BLaER1 (cell line): ENCODE measurements around the gene FIBCD1.

Experiments used
- H3K27ac ChIP-seq: shearing (Covaris generic); formaldehyde crosslinking; 2 replicates; pipeline ENCODE4 v1.8.1; 2022
- H3K27me3 ChIP-seq: shearing (Covaris generic); formaldehyde crosslinking; 2 replicates; pipeline ENCODE4 v1.8.1; 2022
- H3K36me3 ChIP-seq: shearing (Covaris generic); formaldehyde crosslinking; 2 replicates; pipeline ENCODE4 v1.8.1; 2022
- H3K4me1 ChIP-seq: shearing (Covaris generic); formaldehyde crosslinking; 2 replicates; pipeline ENCODE4 v1.8.1; 2022
- H3K4me2 ChIP-seq: shearing (Covaris generic); formaldehyde crosslinking; 2 replicates; pipeline ENCODE4 v1.8.1; 2022
- H3K4me3 ChIP-seq: shearing (Covaris generic); formaldehyde crosslinking; 2 replicates; pipeline ENCODE4 v1.8.1; 2022
- H3K9ac ChIP-seq: shearing (Covaris generic); formaldehyde crosslinking; 2 replicates; pipeline ENCODE4 v1.8.1; 2022
- H3K9me3 ChIP-seq: shearing (Covaris generic); formaldehyde crosslinking; 2 replicates; pipeline ENCODE4 v1.8.1; 2022
- H4K20me1 ChIP-seq: shearing (Covaris generic); formaldehyde crosslinking; 2 replicates; pipeline ENCODE4 v1.8.1; 2022
- Cebpa-rat ChIP-seq: shearing (Covaris generic); IDR thresholded peaks from 2 replicates; pipeline ENCODE4 v1.8.1; 2022

FIBCD1 gene, protein sequence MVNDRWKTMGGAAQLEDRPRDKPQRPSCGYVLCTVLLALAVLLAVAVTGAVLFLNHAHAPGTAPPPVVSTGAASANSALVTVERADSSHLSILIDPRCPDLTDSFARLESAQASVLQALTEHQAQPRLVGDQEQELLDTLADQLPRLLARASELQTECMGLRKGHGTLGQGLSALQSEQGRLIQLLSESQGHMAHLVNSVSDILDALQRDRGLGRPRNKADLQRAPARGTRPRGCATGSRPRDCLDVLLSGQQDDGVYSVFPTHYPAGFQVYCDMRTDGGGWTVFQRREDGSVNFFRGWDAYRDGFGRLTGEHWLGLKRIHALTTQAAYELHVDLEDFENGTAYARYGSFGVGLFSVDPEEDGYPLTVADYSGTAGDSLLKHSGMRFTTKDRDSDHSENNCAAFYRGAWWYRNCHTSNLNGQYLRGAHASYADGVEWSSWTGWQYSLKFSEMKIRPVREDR

DNA sequence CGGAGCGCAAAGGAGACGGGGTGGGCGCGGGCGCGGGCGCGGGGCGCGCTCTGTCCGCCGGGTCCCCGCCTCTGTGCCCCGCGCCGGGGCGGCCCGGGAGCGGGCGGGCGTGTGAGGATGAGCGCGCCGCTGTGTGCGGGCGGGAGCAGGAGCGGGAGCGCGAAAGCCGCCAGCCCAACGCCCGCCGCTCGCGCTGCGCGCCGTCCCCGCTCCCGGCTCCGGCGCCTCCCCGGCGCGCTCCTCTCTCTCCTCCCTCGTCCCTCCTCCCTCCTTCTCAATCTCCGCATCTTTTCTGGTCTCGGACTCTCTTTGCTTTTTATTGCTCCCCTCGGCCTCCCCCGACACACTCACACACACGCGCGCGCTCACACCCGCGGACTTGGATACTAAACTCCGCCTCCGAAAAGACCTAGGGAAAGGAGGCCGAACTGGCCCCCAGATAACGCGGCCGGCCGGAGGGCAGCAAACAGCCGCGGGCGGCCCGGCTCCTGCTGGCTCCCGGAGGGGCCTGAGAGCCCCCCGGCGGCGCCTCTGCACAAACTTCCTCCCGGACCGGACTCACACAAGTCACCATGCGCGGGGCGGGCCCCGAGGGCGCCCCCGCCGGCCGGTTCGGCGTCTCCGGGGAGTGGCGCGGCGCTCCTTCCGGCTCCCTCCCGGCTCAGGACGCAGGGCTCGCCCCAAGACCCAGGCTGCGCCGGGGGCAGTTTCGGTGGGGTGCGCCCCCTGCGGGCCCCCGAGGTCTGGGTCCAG is at the start of gene FIBCD1:
FIBCD1 (minus strand) TSS at position 596 of the 753 bp plus-strand sequence. CDS start 640 bp downstream, outside the sequence.
- H3K27me3 ChIP-seq, result peaks cover 74% of the 10 kb centered on the region
- peak within 1 kb of the TSS; percentile 99 for H3K4me2 ChIP-seq
- H3K4me3 ChIP-seq, result peak within 1 kb of the TSS; percentile 70
- H3K4me1 ChIP-seq, result peaks cover 58% of the 10 kb centered on the region
- no peak for TF ChIP-seq Cebpa-rat
- no peaks in the 10 kb centered on the region for H3K36me3 ChIP-seq
- H4K20me1 ChIP-seq, result peaks cover 56% of the 10 kb centered on the region
- H3K9ac ChIP-seq, result peak within 1 kb of the TSS; percentile 62
- H3K9me3 ChIP-seq, result no peaks in the 10 kb centered on the region
- H3K27ac ChIP-seq, result no peak within 1 kb of the TSS

DNA sequence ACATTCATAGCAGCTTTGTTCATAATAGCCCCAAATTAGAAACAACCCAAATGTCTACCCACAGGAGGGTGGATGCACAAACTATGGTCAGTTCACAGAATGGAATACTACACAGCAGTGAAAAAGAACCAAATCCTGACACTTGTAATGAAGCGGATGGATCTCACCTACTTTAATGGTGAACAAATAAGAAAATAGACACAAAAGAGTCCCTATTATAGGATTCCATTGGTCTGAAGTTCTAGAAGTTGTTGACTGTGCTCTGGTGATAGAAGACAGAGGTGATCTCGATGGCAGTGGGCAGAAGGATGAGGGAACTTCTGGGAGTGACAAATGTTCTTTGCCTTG is 49.3 kb upstream of the FIBCD1 start:
- no peaks in the 10 kb centered on the region for H4K20me1 ChIP-seq
- H3K27me3 ChIP-seq, result no peaks in the 10 kb centered on the region
- no peak overlapping the region for H3K27ac ChIP-seq
- H3K9me3 ChIP-seq, result no peaks in the 10 kb centered on the region
- TF ChIP-seq Cebpa-rat, result no peak
- no peak overlapping the region for H3K9ac ChIP-seq
- H3K4me2 ChIP-seq, result no peak overlapping the region
- peaks cover 17% of the 10 kb centered on the region for H3K4me1 ChIP-seq
- H3K4me3 ChIP-seq, result no peak overlapping the region
- H3K36me3 ChIP-seq, result no peaks in the 10 kb centered on the region

DNA sequence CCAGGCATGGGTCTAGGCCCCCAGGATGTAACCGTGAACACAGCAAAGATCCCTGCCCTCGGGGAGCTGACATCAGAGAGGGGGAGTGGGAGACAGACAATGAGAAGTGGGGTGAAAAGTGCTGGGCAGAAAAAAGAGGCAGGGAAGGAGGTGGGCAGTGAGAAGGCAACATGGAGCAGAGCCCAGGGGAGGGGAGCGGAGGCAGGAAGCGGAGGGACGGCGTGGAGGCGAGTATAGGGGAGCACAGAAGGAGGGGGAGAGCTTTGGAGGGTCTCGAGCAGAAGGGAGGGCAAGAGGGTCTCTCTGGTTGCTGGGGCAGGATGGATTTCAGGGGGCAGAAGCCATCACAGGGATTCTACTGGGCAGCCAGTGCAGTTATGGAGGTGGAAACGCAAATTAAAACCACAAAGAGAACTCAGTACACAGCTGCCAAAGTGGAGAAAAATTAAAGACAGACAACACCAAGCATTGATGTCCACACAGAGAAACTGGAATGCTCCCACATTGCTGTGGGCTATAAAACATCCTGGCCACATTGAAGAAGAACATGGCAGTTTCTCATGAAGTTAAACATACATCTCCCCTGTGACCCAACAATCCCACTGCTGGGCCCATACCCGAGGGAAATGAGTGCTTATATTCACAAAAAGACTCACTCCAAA is 48.8 kb upstream of the FIBCD1 start:
- Histone ChIP-seq H4K20me1 (no peaks in the 10 kb centered on the region), H3K9me3 (no peaks in the 10 kb centered on the region), H3K27ac (no peak overlapping the region), H3K9ac (no peak overlapping the region), H3K27me3 (no peaks in the 10 kb centered on the region), H3K4me3 (no peak overlapping the region), H3K36me3 (no peaks in the 10 kb centered on the region), H3K4me1 (peaks cover 17% of the 10 kb centered on the region), H3K4me2 (no peak overlapping the region)
- TF ChIP-seq Cebpa-rat, result no peak

DNA sequence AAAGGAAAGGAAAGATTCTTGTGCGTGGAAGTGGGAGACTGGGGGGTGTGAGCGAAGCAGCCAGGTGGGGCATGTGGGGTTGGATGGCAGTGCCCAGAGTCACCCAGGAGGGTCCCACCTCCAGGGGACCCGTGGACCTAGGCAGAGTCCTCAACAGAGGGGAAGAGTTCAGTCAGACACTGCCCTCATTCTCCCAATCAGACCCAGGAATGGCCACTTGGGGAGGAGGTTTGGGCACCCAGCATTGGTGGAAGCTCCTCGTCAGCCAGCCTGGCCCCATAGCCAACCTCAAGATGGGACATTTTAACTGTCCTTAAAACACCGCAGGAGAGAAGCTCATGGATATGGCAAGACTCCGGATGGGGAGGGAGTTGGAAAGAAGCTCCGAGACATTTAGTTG is 48.0 kb upstream of the FIBCD1 start:
- Histone ChIP-seq H3K4me1 (peaks cover 17% of the 10 kb centered on the region), H3K4me3 (no peak overlapping the region), H3K27ac (no peak overlapping the region), H3K9ac (no peak overlapping the region), H3K27me3 (no peaks in the 10 kb centered on the region), H3K9me3 (no peaks in the 10 kb centered on the region), H3K4me2 (no peak overlapping the region), H4K20me1 (no peaks in the 10 kb centered on the region), H3K36me3 (no peaks in the 10 kb centered on the region)
- TF ChIP-seq Cebpa-rat, result no peak

DNA sequence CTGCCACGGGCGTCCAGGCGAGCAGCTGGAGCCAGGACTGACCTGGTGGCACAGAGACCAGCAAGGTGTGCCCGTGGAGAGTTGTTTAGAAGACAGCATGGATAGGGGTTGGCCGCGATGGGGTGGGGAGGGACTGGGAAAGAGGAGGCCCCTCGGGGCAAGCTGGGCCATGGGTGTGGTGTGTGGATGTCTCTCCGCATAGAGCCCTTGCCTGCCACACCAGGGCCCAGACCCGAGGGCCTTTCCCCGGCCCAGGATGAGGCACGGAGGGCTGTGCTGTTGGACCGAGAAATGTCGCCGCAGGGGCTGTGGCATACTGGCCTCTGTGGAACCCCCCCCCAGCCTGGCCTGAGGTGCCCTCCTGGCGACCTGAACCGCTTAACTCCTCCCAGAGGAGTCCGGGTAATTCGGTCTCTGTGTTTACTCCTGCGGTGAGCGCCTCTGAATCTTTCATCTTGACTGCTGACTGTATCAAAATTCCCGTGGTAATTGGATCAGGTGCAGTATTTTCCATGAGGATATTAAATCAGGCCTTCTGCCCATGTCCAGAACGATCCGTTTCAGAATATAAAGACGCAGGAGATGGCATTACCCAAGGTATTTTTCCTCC is 47.4 kb upstream of the FIBCD1 start:
- H3K9me3 ChIP-seq, result no peaks in the 10 kb centered on the region
- H4K20me1 ChIP-seq, result no peaks in the 10 kb centered on the region
- no peak overlapping the region for H3K9ac ChIP-seq
- no peak overlapping the region for H3K27ac ChIP-seq
- no peak overlapping the region for H3K4me3 ChIP-seq
- peaks cover 21% of the 10 kb centered on the region for H3K4me1 ChIP-seq
- H3K36me3 ChIP-seq, result no peaks in the 10 kb centered on the region
- no peak overlapping the region for H3K4me2 ChIP-seq
- no peak for TF ChIP-seq Cebpa-rat
- no peaks in the 10 kb centered on the region for H3K27me3 ChIP-seq

DNA sequence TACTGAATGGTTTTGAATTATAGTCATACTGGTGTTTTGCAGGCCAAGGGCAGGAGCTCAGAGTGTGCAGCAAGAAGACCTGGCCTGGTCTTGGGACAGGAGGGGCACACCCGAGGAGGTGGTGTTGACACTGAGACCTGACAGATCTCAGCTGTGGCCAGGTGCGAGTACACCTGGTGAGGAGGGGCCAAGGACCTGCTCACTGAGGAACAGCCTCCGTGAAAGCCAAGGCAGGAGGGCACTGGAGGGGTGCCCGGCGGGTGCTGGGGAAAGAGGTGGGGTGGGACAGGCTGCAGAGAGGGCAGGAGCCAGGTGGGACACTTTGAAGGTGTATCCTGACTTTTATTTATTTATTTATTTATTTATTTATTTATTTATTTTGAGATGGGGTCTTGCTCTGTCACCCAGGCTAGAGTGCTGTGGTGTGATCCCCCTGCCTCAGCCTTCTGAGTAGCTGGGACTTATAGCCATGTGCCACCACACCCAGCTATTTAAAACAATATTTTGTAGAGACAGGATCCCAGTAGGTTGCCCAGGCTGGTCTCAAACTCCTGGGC is 46.6 kb upstream of the FIBCD1 start:
- H3K4me1 ChIP-seq, result peaks cover 29% of the 10 kb centered on the region
- no peak overlapping the region for H3K4me3 ChIP-seq
- no peaks in the 10 kb centered on the region for H4K20me1 ChIP-seq
- H3K27ac ChIP-seq, result no peak overlapping the region
- no peak for TF ChIP-seq Cebpa-rat
- H3K36me3 ChIP-seq, result no peaks in the 10 kb centered on the region
- H3K4me2 ChIP-seq, result no peak overlapping the region
- H3K27me3 ChIP-seq, result no peaks in the 10 kb centered on the region
- H3K9ac ChIP-seq, result no peak overlapping the region
- no peaks in the 10 kb centered on the region for H3K9me3 ChIP-seq

DNA sequence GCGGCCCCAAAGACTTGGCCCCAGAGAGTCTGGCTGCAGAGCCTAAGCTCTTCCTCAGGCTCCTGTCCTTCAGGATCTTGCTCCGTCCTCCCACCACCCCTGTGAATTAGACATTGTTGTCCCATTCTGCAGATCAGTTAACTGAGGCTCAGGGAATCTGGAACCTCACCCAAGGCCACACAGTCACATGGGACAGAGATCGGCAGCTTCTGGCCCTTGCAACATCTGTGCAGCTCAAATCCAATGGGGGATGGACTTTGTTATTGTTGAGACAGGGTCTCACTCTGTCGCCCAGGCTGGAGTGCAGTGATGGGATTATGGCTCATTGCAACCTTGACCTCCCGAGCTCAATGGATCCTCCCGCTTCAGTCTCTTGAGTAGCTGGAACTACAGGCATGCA is 46.0 kb upstream of the FIBCD1 start:
- H3K4me3 ChIP-seq, result no peak overlapping the region
- H3K36me3 ChIP-seq, result no peaks in the 10 kb centered on the region
- H3K27me3 ChIP-seq, result no peaks in the 10 kb centered on the region
- no peak overlapping the region for H3K4me2 ChIP-seq
- no peaks in the 10 kb centered on the region for H3K9me3 ChIP-seq
- no peak for TF ChIP-seq Cebpa-rat
- no peak overlapping the region for H3K9ac ChIP-seq
- H4K20me1 ChIP-seq, result no peaks in the 10 kb centered on the region
- H3K27ac ChIP-seq, result no peak overlapping the region
- H3K4me1 ChIP-seq, result peaks cover 26% of the 10 kb centered on the region

DNA sequence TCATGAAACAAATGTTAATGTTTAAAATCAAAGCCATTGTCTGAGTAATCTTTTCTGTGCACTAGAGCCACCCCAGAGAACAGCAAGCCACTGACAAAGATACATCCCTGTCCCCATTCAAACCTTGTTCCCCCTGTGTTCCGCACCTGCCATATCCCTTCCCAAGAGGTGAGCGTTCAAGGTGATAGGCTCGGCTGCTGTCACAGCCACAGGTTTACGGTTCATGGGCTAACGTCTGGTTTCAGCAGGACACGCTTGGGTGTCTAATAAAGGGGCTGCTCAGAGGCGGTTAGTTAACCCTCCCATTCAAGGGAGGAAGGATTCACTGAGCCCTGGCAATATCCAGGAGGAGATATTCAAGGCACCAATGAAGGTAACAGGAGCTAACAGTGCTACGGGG is 45.5 kb upstream of the FIBCD1 start:
- H3K4me1 ChIP-seq, result peaks cover 21% of the 10 kb centered on the region
- no peak overlapping the region for H3K4me2 ChIP-seq
- H3K27me3 ChIP-seq, result no peaks in the 10 kb centered on the region
- H3K36me3 ChIP-seq, result no peaks in the 10 kb centered on the region
- TF ChIP-seq Cebpa-rat, result no peak
- no peaks in the 10 kb centered on the region for H4K20me1 ChIP-seq
- no peaks in the 10 kb centered on the region for H3K9me3 ChIP-seq
- H3K9ac ChIP-seq, result no peak overlapping the region
- no peak overlapping the region for H3K4me3 ChIP-seq
- no peak overlapping the region for H3K27ac ChIP-seq

DNA sequence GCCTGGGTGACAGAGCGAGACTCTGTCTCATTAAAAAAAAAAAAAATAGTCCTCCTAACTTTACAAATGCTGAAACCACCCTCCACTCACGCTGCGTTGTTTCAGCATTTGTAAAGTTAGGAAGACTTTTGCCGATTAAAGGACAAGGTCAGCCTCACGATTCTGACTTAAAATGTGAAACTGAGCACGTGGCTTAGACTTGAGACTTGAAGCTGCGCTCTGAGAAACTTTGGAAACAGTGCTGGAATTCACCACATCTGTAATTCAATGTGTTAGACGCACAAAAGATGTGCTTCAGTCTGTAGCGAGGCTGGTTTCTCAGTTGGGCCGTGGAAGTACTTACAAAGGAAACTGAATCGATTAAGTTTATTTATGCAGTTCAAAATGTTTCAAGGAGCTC is 44.9 kb upstream of the FIBCD1 start:
- Histone ChIP-seq H3K36me3 (no peaks in the 10 kb centered on the region), H4K20me1 (no peaks in the 10 kb centered on the region), H3K9ac (no peak overlapping the region), H3K9me3 (no peaks in the 10 kb centered on the region), H3K27ac (no peak overlapping the region), H3K4me1 (peaks cover 15% of the 10 kb centered on the region), H3K4me3 (no peak overlapping the region), H3K4me2 (no peak overlapping the region), H3K27me3 (no peaks in the 10 kb centered on the region)
- TF ChIP-seq Cebpa-rat, result no peak
